Glomerular endothelial cell (primary cell): ENCODE data around the gene GAN. TPM values are rescaled to one million over a fixed set of nuclear protein-coding genes. Genes with fewer than 3 reads are reported as not detected.

Experiments
- DNase-seq: peaks from one replicate; pipeline ENCODE4 v3.0.0-alpha.2; 2011; ENCODE audit warnings: low read depth, low spot score; ENCODE audit errors: extremely low read depth
- total RNA-seq: library from RNA; depleted of rRNA; stranded (reverse); fragments of >200 nt; gene quantifications from 2 replicates; pipeline ENCODE4 v1.2.3, GENCODE V29; 2015

GAN gene
- total RNA-seq: 6.6 and 8.1 TPM in 2 replicates

- peak; percentile 55 for DNase-seq
These were observed at the start of gene GAN for GRCh38 chr16:81314603-81315270. Gene GAN (plus strand): TSS chr16:81314962. CDS start chr16:81315114, 152 bp downstream.

GRCh38 chr16:81265052-81265451 is 49.7 kb upstream of the GAN start:
- no peak for DNase-seq

GRCh38 chr16:81265658-81266451 is 48.9 kb upstream of the GAN start:
- DNase-seq: no peak

GRCh38 chr16:81266680-81267095 is 48.1 kb upstream of the GAN start:
- DNase-seq: no peak

- DNase-seq: no peak
These were observed 46.3 kb upstream of the GAN start for GRCh38 chr16:81268509-81268908.

- no peak for DNase-seq
These were observed 41.4 kb upstream of the GAN start for GRCh38 chr16:81273223-81273950.

GRCh38 chr16:81275064-81275532 is 39.7 kb upstream of the GAN start:
- DNase-seq: no peak

GRCh38 chr16:81275795-81276194 is 39.0 kb upstream of the GAN start:
- no peak for DNase-seq

GRCh38 chr16:81276323-81276722 is 38.4 kb upstream of the GAN start:
- DNase-seq: no peak

GRCh38 chr16:81277541-81278080 is 37.2 kb upstream of the GAN start:
- DNase-seq: no peak

- no peak for DNase-seq
These were observed 36.2 kb upstream of the GAN start for GRCh38 chr16:81278526-81278925.

GRCh38 chr16:81279392-81279791 is 35.4 kb upstream of the GAN start:
- DNase-seq: peak; percentile 57

GRCh38 chr16:81280393-81280792 is 34.4 kb upstream of the GAN start:
- DNase-seq: peak; percentile 50

- DNase-seq: no peak
These were observed 31.7 kb upstream of the GAN start for GRCh38 chr16:81283044-81283443.

GRCh38 chr16:81284995-81285600 is 29.7 kb upstream of the GAN start:
- DNase-seq: no peak

- no peak for DNase-seq
These were observed 28.6 kb upstream of the GAN start for GRCh38 chr16:81286190-81286589.

GRCh38 chr16:81291117-81291516 is 23.6 kb upstream of the GAN start:
- DNase-seq: no peak

GRCh38 chr16:81292936-81293335 is 21.8 kb upstream of the GAN start:
- DNase-seq: no peak

- DNase-seq: no peak
These were observed 20.6 kb upstream of the GAN start for GRCh38 chr16:81293909-81294802.

- DNase-seq: no peak
These were observed 18.1 kb upstream of the GAN start for GRCh38 chr16:81296631-81297030.
